Fibroblast of lung (primary cell): ENCODE measurements around the gene CNPY4.

Source experiments
- CTCF ChIP-seq, 2 donors: IDR thresholded peaks in 1 of 2; conservative IDR thresholded peaks in 1 of 2; 1 replicate in 1 of 2; 2 replicates in 1 of 2; pipeline ENCODE4 v1.5.1; 2011 to 2012; ENCODE audit warnings: low read length in 2 of 2, control low read depth in 1 of 2, inconsistent platforms in 1 of 2, low read depth in 1 of 2, mild to moderate bottlenecking in 1 of 2
- EZH2 ChIP-seq: IDR thresholded peaks from 2 replicates; pipeline ENCODE4 v1.5.1; 2012; ENCODE audit warnings: low read length, control low read depth, mild to moderate bottlenecking; ENCODE audit errors: missing control alignments

DNA sequence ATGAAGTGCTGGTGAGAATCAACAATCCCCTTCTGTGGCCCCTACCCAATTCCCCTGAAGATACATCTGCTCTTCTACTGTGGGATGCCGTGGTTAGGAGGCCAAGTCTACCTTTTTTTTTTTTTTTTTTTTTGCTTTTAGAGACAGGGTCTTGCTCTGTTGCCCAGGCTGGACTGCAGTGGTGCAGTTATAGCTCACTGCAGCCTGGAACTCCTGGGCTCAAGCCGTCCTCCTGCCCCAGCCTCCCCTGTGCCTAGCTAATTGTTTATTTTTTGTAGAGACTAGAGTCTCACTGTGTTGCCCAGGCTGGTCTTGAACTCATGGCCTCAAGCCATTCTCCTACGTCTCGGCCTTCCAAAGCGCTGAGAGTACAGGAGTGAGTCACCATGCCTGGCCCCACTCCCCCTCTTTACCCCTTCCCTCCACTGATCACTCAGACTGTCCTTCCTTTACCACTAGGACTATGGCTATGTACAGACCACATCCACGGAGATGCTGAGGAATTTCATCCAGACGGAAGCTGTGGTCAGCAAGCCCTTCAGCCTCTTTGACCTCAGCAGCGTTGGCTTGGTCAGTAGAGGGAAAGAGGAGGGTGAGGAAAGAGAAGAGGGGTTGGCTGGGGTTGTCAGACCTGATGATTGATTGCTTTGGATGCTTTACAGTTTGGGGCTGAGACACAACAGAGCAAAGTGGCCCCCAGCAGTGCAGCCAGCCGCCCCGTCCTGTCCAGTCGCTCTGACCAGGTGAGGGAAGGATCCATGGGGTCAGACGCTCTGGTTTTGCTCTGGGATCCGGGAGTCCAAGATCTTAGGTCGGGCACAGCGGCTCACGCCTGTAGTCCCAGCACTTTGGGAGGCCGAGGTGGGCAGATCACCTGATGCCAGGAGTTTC, 16.2 kb upstream of the CNPY4 start:
- TF ChIP-seq EZH2 (no peak), CTCF (conservative IDR thresholded peaks at IDR 0.05 in 1 of 2, IDR thresholded peaks at IDR 0.05 in 1 of 2; ENCODE audit: low read depth in 1 of 2, low read length in 2 of 2) (no peak)
